ENCODE results near the gene AKAIN1.

DNA sequence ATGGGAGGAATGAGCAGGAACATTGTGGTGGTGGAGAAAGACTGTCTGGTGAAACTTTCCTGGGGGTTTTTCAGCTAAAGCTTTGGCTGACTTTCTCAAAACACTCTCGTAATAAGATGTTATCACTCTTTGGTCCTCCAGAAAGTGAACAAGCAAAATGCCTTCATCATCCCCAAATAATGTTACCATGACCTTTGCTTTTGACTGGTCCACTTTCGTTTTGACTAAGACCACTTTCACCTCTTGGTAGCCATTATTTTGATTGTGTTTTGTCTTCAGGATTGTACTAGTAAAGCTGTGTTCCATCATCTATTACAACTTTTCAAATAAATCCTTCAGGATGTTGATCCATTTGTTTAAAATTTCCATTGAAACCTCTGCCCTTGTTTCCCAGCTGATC is 103.2 kb downstream of the AKAIN1 start:
- TF ChIP-seq CTCF (IDR thresholded peaks at IDR 0.05; ENCODE audit: low read length): no peak
- TF ChIP-seq EZH2 (optimal IDR thresholded peaks at IDR 0.05; ENCODE audit: low read depth, low read length): no peak
